HepG2 (cell line): Measurements from ENCODE around the gene DHFR. TPM values are rescaled to one million over a fixed set of nuclear protein-coding genes. Genes with fewer than 3 reads are reported as not detected.
A peak's percentile ranks its signal among the peaks of the same experiment; 100 is the strongest.

Experiments used
- BRD4 ChIP-seq: sonication (generic); formaldehyde crosslinking; IDR thresholded peaks from 2 replicates; pipeline ENCODE4 v1.4.0; 2020; ENCODE audit warnings: missing genetic modification reagents
- CHD4 ChIP-seq: fragments of 200-600 bp; sonication (generic); IDR thresholded peaks from 2 replicates; pipeline ENCODE4 v1.7.0; 2017; ENCODE audit warnings: mild to moderate bottlenecking, low read length, borderline replicate concordance
- EP300 ChIP-seq, 3 experiments: sonication (generic) in 1 of 3; formaldehyde crosslinking in 1 of 3; IDR thresholded peaks; 2 replicates each; pipeline versions ENCODE4 v1.5.1 to v1.6.1; 2011 to 2020; ENCODE audit warnings: low read depth in 2 of 3, low read length in 2 of 3, borderline replicate concordance in 1 of 3, improper control_type of control experiment in 1 of 3, mild to moderate bottlenecking in 1 of 3, missing genetic modification reagents in 1 of 3, moderate library complexity in 1 of 3
- FOSL1 ChIP-seq: sonication (generic); formaldehyde crosslinking; IDR thresholded peaks from 2 replicates; pipeline ENCODE4 v1.9.0; 2021; ENCODE audit warnings: missing genetic modification reagents, borderline replicate concordance
- GZF1 ChIP-seq: sonication (generic); formaldehyde crosslinking; IDR thresholded peaks from 2 replicates; pipeline ENCODE4 v1.5.1; 2020; ENCODE audit warnings: mild to moderate bottlenecking, missing genetic modification reagents
- HNRNPK ChIP-seq: fragments of 200-400 bp; formaldehyde crosslinking; IDR thresholded peaks from 2 replicates; pipeline ENCODE4 v1.6.1; 2018; ENCODE audit warnings: low read length, low read depth, moderate library complexity, mild to moderate bottlenecking; ENCODE audit not compliant: poor library complexity, severe bottlenecking
- KLF15 ChIP-seq: sonication (generic); formaldehyde crosslinking; IDR thresholded peaks from 2 replicates; pipeline ENCODE4 v1.8.1; 2023; ENCODE audit warnings: borderline replicate concordance, mild to moderate bottlenecking, inconsistent platforms, missing genetic modification reagents, mixed read lengths
- MTF2 ChIP-seq: sonication (generic); formaldehyde crosslinking; IDR thresholded peaks from 2 replicates; pipeline ENCODE4 v1.5.0; 2020; ENCODE audit warnings: missing genetic modification reagents, borderline replicate concordance
- NFE2L2 ChIP-seq: fragments of 150-350 bp; IDR thresholded peaks from 2 replicates; pipeline ENCODE4 v1.6.1; 2014; ENCODE audit warnings: low read length
- NR2F2 ChIP-seq: IDR thresholded peaks from 2 replicates; pipeline ENCODE4 v1.6.1; 2012; ENCODE audit warnings: low read depth, inconsistent platforms, borderline replicate concordance
- SAP130 ChIP-seq: IDR thresholded peaks from 2 replicates; pipeline ENCODE4 v1.6.1; 2016; ENCODE audit warnings: low read depth
- SKI ChIP-seq: fragments of 450-650 bp; IDR thresholded peaks from one replicate; pipeline ENCODE4 v1.6.1; 2018; ENCODE audit warnings: mild to moderate bottlenecking; ENCODE audit not compliant: partially characterized antibody
- SMYD3 ChIP-seq: sonication (generic); formaldehyde crosslinking; IDR thresholded peaks from 2 replicates; pipeline ENCODE4 v1.8.1; 2023; ENCODE audit warnings: mild to moderate bottlenecking, missing genetic modification reagents
- ZNF432 ChIP-seq: sonication (generic); formaldehyde crosslinking; IDR thresholded peaks from 2 replicates; pipeline ENCODE4 v1.5.0; 2020; ENCODE audit warnings: missing genetic modification reagents, mild to moderate bottlenecking, borderline replicate concordance
- ZNF550 ChIP-seq: sonication (generic); formaldehyde crosslinking; IDR thresholded peaks from 2 replicates; pipeline ENCODE4 v1.4.0; 2020; ENCODE audit warnings: mild to moderate bottlenecking, missing genetic modification reagents, borderline replicate concordance
- polyA plus RNA-seq, 8 experiments: library from polyadenylated mRNA; depleted of rRNA in 3 of 8; stranded (reverse) in 7 of 8; unstranded in 1 of 8; fragments of >200 nt; fragmentation: Illumina TruSeq in 4 of 8; extraction: Trizol in 4 of 8; gene quantifications; 2 replicates each; pipeline versions ENCODE4 v1.2.1 to v1.2.3, GENCODE V29; 2011 to 2016; ENCODE audit warnings: low read depth in 4 of 8, missing spikeins in 1 of 8, mixed read lengths in 1 of 8; ENCODE audit not compliant: insufficient read depth in 1 of 8
- total RNA-seq, 5 experiments: library from RNA; depleted of rRNA; stranded (reverse); fragments of >200 nt; fragmentation: Illumina TruSeq; extraction: Trizol; gene quantifications; 2 replicates each; pipeline ENCODE4 v1.2.3, GENCODE V29; 2016; ENCODE audit warnings: low read depth in 1 of 5
- TF ChIP-seq, protein P1 (sequence below): sonication (generic); formaldehyde crosslinking; IDR thresholded peaks from 2 replicates; pipeline ENCODE4 v1.4.0; 2020; ENCODE audit warnings: missing genetic modification reagents
- TF ChIP-seq, protein P2 (sequence below): IDR thresholded peaks from 2 replicates; pipeline ENCODE4 v1.6.1; 2016; ENCODE audit warnings: missing compliant biosample characterization, missing genetic modification reagents, borderline replicate concordance
- TF ChIP-seq, protein P3 (sequence below): sonication (generic); formaldehyde crosslinking; IDR thresholded peaks from 2 replicates; pipeline ENCODE4 v1.4.0; 2020; ENCODE audit warnings: low read depth, missing genetic modification reagents
- TF ChIP-seq, protein P4 (sequence below): sonication (generic); formaldehyde crosslinking; IDR thresholded peaks from 2 replicates; pipeline ENCODE4 v1.4.0; 2020; ENCODE audit warnings: mild to moderate bottlenecking, missing genetic modification reagents
- TF ChIP-seq, protein P5 (sequence below): IDR thresholded peaks from 2 replicates; pipeline ENCODE4 v1.6.1; 2016; ENCODE audit warnings: mild to moderate bottlenecking

DHFR gene
- total and polyA plus RNA-seq, 2 of the 13 experiments (the other 11 are each of a cell fraction or from before 2014, with no cell fraction given): 22.8 to 59.0 TPM

DNA sequence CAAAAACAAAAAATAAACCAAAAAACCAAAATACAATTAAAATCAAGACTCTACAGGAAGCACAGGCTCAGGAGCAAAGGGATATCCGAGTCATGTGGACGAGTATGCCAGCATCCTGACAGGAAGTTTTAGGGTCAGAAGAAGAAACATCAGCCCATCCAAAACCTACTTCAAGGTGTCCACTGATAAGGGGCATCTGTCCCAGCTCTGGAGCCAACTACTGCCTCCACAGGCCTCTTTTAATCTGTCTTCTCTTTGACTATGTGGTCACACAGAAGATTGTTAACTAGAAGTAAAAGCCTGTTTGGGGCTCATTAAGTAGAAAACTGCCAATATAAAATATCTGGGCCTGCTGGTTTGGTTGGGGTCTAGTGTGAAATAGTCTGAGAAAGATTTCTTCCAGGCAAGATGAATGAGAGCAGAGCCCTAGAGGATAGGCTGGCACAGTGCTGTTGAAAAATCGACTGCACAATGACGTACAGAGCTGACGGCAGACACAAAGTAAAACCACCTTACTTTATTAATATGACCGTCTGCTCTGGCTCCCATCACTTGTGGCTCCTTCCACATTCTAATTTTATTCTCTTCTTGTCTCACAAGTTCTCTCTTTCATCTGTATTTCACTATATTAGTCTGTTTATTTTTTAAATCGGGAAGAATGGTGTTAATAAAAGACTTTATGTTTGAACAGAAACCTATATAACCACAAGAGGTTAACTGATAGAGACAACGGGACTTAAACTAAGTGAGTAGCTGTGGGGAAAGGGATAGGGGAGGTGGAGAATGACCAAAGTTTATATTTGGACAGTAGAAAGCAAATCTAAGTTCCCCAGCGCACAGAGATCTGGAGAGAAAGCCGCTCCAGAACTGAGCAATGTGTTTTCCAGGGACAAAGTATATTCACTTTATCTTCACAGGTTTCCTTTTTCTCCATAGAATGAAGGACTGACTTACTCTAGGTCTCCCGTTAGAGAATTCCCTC lies 23.2 kb downstream of the DHFR start (continued):
- TF ChIP-seq, protein P1, sequence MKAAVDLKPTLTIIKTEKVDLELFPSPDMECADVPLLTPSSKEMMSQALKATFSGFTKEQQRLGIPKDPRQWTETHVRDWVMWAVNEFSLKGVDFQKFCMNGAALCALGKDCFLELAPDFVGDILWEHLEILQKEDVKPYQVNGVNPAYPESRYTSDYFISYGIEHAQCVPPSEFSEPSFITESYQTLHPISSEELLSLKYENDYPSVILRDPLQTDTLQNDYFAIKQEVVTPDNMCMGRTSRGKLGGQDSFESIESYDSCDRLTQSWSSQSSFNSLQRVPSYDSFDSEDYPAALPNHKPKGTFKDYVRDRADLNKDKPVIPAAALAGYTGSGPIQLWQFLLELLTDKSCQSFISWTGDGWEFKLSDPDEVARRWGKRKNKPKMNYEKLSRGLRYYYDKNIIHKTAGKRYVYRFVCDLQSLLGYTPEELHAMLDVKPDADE (CRISPR knock-in tag): no peak
- TF ChIP-seq MTF2 (no peak), BRD4 (no peak), EP300 (IDR thresholded peaks at IDR 0.05; ENCODE audit: low read depth in 2 of 2, low read length in 2 of 2) (peak; percentile 19 to 66; a peak in 2 of 4 replicates), EP300 (CRISPR knock-in tag; IDR thresholded peaks at IDR 0.05; ENCODE audit: borderline replicate concordance) (no peak), ZNF432 (CRISPR knock-in tag) (no peak), SKI (no peak), ZNF550 (CRISPR knock-in tag) (no peak), SMYD3 (CRISPR knock-in tag) (no peak), GZF1 (CRISPR knock-in tag) (no peak), SAP130 (CRISPR knock-in tag) (peak; percentile 46), NR2F2 (peak; percentile 36; the same call in 1 of the 2 replicates), HNRNPK (no peak), KLF15 (CRISPR knock-in tag) (no peak), CHD4 (no peak), NFE2L2 (no peak), FOSL1 (CRISPR knock-in tag) (no peak)
- TF ChIP-seq, protein P2, sequence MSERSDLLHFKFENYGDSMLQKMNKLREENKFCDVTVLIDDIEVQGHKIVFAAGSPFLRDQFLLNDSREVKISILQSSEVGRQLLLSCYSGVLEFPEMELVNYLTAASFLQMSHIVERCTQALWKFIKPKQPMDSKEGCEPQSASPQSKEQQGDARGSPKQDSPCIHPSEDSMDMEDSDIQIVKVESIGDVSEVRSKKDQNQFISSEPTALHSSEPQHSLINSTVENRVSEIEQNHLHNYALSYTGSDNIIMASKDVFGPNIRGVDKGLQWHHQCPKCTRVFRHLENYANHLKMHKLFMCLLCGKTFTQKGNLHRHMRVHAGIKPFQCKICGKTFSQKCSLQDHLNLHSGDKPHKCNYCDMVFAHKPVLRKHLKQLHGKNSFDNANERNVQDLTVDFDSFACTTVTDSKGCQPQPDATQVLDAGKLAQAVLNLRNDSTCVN (CRISPR knock-in tag): peak; percentile 95
- TF ChIP-seq, protein P3, sequence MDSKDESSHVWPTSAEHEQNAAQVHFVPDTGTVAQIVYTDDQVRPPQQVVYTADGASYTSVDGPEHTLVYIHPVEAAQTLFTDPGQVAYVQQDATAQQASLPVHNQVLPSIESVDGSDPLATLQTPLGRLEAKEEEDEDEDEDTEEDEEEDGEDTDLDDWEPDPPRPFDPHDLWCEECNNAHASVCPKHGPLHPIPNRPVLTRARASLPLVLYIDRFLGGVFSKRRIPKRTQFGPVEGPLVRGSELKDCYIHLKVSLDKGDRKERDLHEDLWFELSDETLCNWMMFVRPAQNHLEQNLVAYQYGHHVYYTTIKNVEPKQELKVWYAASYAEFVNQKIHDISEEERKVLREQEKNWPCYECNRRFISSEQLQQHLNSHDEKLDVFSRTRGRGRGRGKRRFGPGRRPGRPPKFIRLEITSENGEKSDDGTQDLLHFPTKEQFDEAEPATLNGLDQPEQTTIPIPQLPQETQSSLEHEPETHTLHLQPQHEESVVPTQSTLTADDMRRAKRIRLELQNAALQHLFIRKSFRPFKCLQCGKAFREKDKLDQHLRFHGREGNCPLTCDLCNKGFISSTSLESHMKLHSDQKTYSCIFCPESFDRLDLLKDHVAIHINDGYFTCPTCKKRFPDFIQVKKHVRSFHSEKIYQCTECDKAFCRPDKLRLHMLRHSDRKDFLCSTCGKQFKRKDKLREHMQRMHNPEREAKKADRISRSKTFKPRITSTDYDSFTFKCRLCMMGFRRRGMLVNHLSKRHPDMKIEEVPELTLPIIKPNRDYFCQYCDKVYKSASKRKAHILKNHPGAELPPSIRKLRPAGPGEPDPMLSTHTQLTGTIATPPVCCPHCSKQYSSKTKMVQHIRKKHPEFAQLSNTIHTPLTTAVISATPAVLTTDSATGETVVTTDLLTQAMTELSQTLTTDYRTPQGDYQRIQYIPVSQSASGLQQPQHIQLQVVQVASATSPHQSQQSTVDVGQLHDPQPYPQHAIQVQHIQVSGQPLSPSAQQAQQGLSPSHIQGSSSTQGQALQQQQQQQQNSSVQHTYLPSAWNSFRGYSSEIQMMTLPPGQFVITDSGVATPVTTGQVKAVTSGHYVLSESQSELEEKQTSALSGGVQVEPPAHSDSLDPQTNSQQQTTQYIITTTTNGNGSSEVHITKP: no peak
- TF ChIP-seq, protein P4, sequence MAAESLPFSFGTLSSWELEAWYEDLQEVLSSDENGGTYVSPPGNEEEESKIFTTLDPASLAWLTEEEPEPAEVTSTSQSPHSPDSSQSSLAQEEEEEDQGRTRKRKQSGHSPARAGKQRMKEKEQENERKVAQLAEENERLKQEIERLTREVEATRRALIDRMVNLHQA (CRISPR knock-in tag): no peak
- TF ChIP-seq, protein P5, sequence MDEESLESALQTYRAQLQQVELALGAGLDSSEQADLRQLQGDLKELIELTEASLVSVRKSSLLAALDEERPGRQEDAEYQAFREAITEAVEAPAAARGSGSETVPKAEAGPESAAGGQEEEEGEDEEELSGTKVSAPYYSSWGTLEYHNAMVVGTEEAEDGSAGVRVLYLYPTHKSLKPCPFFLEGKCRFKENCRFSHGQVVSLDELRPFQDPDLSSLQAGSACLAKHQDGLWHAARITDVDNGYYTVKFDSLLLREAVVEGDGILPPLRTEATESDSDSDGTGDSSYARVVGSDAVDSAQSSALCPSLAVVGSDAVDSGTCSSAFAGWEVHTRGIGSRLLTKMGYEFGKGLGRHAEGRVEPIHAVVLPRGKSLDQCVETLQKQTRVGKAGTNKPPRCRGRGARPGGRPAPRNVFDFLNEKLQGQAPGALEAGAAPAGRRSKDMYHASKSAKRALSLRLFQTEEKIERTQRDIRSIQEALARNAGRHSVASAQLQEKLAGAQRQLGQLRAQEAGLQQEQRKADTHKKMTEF (CRISPR knock-in tag): peak; percentile 28; the same call in 1 of the 2 replicates
